ENCODE results near the gene SIK1. TPM values are rescaled to one million over a fixed set of nuclear protein-coding genes. Genes with fewer than 3 reads are reported as not detected.
A peak's percentile ranks its signal among the peaks of the same experiment; 100 is the strongest.
"Not testable (repeated sequence)": the region's sequence is repeated elsewhere in the genome, so short reads cannot be mapped to it uniquely, and the experiment has no call there.

SIK1 gene
- total RNA-seq (2021) (3.7 to 3.9 TPM (median 3.8 TPM) in 3 replicates), Bru-seq, nascent RNA (percentile 22 among the genes with signal in this experiment)
- long read RNA-seq, experiment 1 = 0 reads
- long read RNA-seq, experiment 2 = 0 reads
- long read RNA-seq, experiment 3 = 0 reads

DNA sequence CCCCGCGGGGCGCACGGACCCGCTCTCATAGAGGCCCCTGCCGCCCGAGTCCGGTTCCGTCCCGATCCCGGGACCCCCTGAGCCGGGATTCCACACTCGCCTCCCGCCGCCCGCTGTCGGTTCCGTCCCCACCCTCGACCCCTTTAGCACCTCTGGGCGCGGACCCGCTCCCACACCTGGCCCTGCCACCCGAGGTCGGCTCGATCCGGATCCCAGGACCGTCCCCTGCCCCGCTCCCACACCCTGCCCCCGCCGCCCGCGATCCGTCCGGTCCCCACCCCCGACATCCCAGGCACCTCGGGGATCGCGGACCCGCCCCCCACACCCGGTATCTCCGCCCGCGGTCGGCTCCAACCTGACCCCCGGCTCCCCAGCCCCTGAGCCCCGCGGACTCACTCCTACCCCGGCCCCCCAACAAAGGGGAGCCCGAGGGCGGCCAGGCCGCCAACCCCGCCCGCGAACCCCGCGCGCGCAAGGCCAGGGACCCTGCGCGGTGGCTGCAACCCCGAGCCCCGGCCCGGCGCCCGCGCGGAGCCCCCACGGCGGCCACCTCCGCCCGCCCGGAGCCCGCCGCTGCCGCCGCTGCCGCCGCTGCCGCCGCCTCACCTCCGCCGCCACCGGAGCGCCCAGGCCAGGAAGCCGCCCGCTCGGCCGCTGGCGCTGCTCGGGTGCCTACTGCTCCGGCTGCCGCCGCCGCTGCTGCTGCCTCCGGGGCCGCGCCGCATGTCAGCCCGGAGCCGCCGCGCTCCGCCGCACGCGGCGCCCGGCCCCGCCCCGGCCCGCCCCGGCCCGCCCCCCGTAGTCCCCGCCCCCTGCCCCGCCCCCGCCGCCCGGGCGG is at the start of gene SIK1:
SIK1 (minus strand) TSS at position 728 of the 838 bp plus-strand sequence. CDS start 953 bp downstream, outside the sequence.
- H3K4me1 Mint-ChIP-seq; POLR2A ChIA-PET; H3K36me3 Mint-ChIP-seq; H3K9me3 Mint-ChIP-seq; CTCF ChIA-PET; DNase-seq (ENCODE audit: low spot score); H3K4me3 Mint-ChIP-seq; H3K27ac Mint-ChIP-seq; H3K27me3 Mint-ChIP-seq (ENCODE audit: low read depth): not testable (repeated sequence)
- peak; percentile 63 for ATAC-seq

DNA sequence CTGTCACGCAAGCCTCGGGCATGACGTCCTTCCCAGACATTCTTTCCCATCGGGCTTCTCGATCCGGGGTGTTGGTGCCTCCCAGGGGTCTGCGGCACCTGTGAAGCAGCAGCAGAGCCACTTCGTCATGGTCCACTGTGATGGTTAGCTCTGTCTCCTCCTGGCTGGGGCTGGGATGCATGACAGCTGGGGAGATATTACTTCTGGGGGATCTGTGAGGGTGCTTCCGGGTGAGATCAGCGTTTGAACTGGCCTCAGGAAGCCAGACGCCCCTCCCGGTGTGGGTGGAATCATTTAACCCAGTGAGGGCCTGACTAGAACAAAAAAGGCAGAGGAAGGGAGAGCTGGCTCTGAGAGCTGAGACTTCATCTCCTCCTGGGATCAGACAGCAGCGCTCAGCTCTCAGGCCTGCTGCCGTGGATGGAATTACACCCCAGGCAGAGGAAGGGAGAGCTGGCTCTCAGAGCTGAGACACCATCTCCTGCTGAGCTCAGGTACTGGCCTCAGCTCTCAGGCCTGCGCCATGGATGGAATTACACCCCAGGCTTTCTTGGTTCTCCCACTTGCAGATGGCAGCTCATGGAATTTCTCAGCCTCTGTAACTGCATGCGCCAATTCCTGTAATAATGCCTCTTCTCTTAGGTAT is 44.8 kb upstream of the SIK1 start:
- ATAC-seq; H3K4me1 Mint-ChIP-seq; H3K4me3 Mint-ChIP-seq; POLR2A ChIA-PET; H3K36me3 Mint-ChIP-seq; H3K27ac Mint-ChIP-seq; H3K27me3 Mint-ChIP-seq (ENCODE audit: low read depth); H3K9me3 Mint-ChIP-seq; DNase-seq (ENCODE audit: low spot score); CTCF ChIA-PET: not testable (repeated sequence)

DNA sequence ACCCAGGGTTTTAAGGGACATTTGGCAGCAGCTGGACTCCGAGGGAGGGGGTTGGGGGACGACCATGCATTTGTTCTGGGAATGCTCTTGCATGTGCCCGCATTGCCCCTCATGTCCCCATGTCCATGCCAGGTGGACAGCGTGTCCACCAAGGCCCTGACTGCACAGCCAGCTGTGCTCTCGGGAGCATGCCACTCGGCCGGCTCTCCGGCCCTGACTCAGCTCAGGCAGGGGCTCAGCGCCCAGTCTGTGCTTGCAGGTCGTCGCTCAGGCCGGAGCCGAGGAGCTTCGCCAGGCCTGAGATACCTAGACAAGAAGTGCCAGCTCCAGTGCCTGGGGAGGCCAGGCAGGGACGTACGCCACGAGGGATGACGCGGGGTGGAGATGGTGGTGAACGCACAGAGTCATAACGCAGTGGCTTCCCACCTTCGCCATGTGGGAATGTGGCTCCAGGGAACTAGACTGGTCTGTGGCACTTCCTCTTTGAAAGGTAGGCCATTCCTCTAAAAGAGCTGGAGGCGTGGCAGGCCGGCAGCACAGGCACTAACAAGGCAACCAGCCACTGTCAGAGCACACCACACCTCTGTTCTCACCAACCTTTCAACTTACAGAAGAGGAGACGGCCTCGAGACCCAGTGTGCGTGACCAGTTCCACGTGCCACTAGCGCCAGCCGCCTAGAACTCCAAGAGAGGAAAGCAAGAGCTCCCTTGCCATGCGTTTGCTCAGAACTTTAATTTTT is 43.0 kb upstream of the SIK1 start:
- DNase-seq (ENCODE audit: low spot score); H3K27me3 Mint-ChIP-seq (ENCODE audit: low read depth); POLR2A ChIA-PET; H3K9me3 Mint-ChIP-seq; H3K4me3 Mint-ChIP-seq; CTCF ChIA-PET; ATAC-seq; H3K27ac Mint-ChIP-seq; H3K4me1 Mint-ChIP-seq; H3K36me3 Mint-ChIP-seq: not testable (repeated sequence)

DNA sequence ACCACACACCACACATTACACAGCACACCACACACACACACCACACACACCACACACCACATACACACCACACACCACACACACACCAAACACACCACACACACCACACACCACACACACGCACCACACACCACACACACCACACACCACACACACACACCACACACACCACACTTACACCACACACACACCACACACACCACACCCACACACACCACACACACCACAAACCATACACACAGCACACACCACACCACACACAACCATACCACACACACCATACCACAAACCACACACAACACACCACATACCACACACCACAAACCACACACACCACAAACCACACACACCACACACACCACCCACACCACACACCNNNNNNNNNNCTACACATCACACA is 40.9 kb upstream of the SIK1 start:
- no peak overlapping the region for H3K27ac Mint-ChIP-seq
- H3K9me3 Mint-ChIP-seq = no peaks in the 10 kb centered on the region
- DNase-seq (ENCODE audit: low spot score) (no peak), ATAC-seq (no peak)
- no peaks in the 10 kb centered on the region for H3K4me1 Mint-ChIP-seq
- no peak overlapping the region for H3K4me3 Mint-ChIP-seq
- ChIA-PET POLR2A (no interaction called here), CTCF (no interaction called here)
- no peaks in the 10 kb centered on the region for H3K27me3 Mint-ChIP-seq (ENCODE audit: low read depth)
- TF ChIP-seq, protein P1, sequence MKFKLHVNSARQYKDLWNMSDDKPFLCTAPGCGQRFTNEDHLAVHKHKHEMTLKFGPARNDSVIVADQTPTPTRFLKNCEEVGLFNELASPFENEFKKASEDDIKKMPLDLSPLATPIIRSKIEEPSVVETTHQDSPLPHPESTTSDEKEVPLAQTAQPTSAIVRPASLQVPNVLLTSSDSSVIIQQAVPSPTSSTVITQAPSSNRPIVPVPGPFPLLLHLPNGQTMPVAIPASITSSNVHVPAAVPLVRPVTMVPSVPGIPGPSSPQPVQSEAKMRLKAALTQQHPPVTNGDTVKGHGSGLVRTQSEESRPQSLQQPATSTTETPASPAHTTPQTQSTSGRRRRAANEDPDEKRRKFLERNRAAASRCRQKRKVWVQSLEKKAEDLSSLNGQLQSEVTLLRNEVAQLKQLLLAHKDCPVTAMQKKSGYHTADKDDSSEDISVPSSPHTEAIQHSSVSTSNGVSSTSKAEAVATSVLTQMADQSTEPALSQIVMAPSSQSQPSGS (CRISPR knock-in tag; IDR thresholded peaks at IDR 0.05; ENCODE audit: borderline replicate concordance, low read depth) = no peak
- TF ChIP-seq MXD4 (CRISPR knock-in tag; IDR thresholded peaks at IDR 0.05; ENCODE audit: borderline replicate concordance) = no peak
- no peak for TF ChIP-seq TP53 (CRISPR knock-in tag; IDR thresholded peaks at IDR 0.05)
- TF ChIP-seq OVOL2 (CRISPR knock-in tag; IDR thresholded peaks at IDR 0.05; ENCODE audit: borderline replicate concordance) = no peak
- no peak for TF ChIP-seq NR1H2 (CRISPR knock-in tag; IDR thresholded peaks at IDR 0.05)
- no peak for TF ChIP-seq CREM (CRISPR knock-in tag; IDR thresholded peaks at IDR 0.05)
- TF ChIP-seq ZNF317 (CRISPR knock-in tag; IDR thresholded peaks at IDR 0.05; ENCODE audit: borderline replicate concordance, low read depth) = no peak
- no peak for TF ChIP-seq GTF2I (CRISPR knock-in tag; conservative IDR thresholded peaks at IDR 0.05)
- TF ChIP-seq, protein P2, sequence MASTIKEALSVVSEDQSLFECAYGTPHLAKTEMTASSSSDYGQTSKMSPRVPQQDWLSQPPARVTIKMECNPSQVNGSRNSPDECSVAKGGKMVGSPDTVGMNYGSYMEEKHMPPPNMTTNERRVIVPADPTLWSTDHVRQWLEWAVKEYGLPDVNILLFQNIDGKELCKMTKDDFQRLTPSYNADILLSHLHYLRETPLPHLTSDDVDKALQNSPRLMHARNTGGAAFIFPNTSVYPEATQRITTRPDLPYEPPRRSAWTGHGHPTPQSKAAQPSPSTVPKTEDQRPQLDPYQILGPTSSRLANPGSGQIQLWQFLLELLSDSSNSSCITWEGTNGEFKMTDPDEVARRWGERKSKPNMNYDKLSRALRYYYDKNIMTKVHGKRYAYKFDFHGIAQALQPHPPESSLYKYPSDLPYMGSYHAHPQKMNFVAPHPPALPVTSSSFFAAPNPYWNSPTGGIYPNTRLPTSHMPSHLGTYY (CRISPR knock-in tag; IDR thresholded peaks at IDR 0.05) = no peak
- TF ChIP-seq, protein P3, sequence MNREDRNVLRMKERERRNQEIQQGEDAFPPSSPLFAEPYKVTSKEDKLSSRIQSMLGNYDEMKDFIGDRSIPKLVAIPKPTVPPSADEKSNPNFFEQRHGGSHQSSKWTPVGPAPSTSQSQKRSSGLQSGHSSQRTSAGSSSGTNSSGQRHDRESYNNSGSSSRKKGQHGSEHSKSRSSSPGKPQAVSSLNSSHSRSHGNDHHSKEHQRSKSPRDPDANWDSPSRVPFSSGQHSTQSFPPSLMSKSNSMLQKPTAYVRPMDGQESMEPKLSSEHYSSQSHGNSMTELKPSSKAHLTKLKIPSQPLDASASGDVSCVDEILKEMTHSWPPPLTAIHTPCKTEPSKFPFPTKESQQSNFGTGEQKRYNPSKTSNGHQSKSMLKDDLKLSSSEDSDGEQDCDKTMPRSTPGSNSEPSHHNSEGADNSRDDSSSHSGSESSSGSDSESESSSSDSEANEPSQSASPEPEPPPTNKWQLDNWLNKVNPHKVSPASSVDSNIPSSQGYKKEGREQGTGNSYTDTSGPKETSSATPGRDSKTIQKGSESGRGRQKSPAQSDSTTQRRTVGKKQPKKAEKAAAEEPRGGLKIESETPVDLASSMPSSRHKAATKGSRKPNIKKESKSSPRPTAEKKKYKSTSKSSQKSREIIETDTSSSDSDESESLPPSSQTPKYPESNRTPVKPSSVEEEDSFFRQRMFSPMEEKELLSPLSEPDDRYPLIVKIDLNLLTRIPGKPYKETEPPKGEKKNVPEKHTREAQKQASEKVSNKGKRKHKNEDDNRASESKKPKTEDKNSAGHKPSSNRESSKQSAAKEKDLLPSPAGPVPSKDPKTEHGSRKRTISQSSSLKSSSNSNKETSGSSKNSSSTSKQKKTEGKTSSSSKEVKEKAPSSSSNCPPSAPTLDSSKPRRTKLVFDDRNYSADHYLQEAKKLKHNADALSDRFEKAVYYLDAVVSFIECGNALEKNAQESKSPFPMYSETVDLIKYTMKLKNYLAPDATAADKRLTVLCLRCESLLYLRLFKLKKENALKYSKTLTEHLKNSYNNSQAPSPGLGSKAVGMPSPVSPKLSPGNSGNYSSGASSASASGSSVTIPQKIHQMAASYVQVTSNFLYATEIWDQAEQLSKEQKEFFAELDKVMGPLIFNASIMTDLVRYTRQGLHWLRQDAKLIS (CRISPR knock-in tag; IDR thresholded peaks at IDR 0.05; ENCODE audit: borderline replicate concordance) = no peak
- no peak for TF ChIP-seq RORB (CRISPR knock-in tag; IDR thresholded peaks at IDR 0.05)
- no peak for TF ChIP-seq ELF4 (CRISPR knock-in tag; IDR thresholded peaks at IDR 0.05; ENCODE audit: low read depth)
- TF ChIP-seq, protein P4, sequence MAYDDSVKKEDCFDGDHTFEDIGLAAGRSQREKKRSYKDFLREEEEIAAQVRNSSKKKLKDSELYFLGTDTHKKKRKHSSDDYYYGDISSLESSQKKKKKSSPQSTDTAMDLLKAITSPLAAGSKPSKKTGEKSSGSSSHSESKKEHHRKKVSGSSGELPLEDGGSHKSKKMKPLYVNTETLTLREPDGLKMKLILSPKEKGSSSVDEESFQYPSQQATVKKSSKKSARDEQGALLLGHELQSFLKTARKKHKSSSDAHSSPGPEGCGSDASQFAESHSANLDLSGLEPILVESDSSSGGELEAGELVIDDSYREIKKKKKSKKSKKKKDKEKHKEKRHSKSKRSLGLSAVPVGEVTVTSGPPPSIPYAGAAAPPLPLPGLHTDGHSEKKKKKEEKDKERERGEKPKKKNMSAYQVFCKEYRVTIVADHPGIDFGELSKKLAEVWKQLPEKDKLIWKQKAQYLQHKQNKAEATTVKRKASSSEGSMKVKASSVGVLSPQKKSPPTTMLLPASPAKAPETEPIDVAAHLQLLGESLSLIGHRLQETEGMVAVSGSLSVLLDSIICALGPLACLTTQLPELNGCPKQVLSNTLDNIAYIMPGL (CRISPR knock-in tag; IDR thresholded peaks at IDR 0.05) = no peak
- H3K36me3 Mint-ChIP-seq = no peaks in the 10 kb centered on the region

DNA sequence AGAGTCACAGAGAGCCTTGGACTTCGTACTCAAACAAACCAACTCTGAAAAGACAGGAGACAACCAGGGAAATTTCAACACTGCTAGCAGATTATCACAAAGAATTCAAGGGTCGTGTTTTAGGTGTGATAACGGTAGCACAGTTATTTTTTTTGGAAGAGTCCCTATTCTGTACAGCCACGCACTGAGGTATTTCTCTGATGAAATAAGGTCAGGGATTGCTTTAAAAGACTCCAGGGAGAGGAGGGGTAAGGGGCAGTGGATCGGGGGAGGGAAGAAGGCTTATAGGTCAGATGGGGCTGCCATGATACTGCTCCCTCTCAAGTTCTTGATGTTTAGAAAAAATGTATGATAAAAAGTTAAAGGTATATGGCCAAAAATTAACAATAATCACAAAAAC is 38.2 kb upstream of the SIK1 start:
- DNase-seq (ENCODE audit: low spot score); H3K4me1 Mint-ChIP-seq; H3K4me3 Mint-ChIP-seq; H3K27me3 Mint-ChIP-seq (ENCODE audit: low read depth); H3K27ac Mint-ChIP-seq; ATAC-seq; CTCF ChIA-PET; H3K36me3 Mint-ChIP-seq; POLR2A ChIA-PET; H3K9me3 Mint-ChIP-seq: not testable (repeated sequence)

All from WTC11 (cell line).